Activated CD8-positive, alpha-beta memory T cell treated with anti-CD3 and anti-CD28 coated beads for 1 hour (primary cell): ENCODE measurements around the gene L3MBTL4.

Source experiments
- DNase-seq, 2 donors: peaks; one replicate each; pipeline ENCODE4 v3.0.0-alpha.2; 2020; ENCODE audit warnings: low read depth in 1 of 2; ENCODE audit errors: extremely low read depth in 1 of 2

L3MBTL4 gene

GRCh38 chr18:6009756-6010155 lies 405.0 kb downstream of the L3MBTL4 start:
- no peak for DNase-seq

- no peak for DNase-seq
Observed at GRCh38 chr18:6004683-6005082, 410.0 kb downstream of the L3MBTL4 start.

- no peak for DNase-seq
Observed at GRCh38 chr18:6004119-6004518, 410.6 kb downstream of the L3MBTL4 start.

- DNase-seq, result no peak
Observed at GRCh38 chr18:6001867-6002266, 412.8 kb downstream of the L3MBTL4 start.

GRCh38 chr18:5998907-5999306 lies 415.8 kb downstream of the L3MBTL4 start:
- no peak for DNase-seq

- DNase-seq, result no peak
Observed at GRCh38 chr18:5998166-5998881, 416.4 kb downstream of the L3MBTL4 start.

GRCh38 chr18:5997361-5997760 lies 417.4 kb downstream of the L3MBTL4 start:
- no peak for DNase-seq

- no peak for DNase-seq
Observed at GRCh38 chr18:5995626-5996025, 419.1 kb downstream of the L3MBTL4 start.

GRCh38 chr18:5993938-5994337 lies 420.8 kb downstream of the L3MBTL4 start:
- no peak for DNase-seq

- no peak for DNase-seq
Observed at GRCh38 chr18:5992381-5992780, 422.3 kb downstream of the L3MBTL4 start.

- DNase-seq, result no peak
Observed at GRCh38 chr18:5987249-5987648, 427.5 kb downstream of the L3MBTL4 start.

- no peak for DNase-seq
Observed at GRCh38 chr18:5986257-5986931, 428.3 kb downstream of the L3MBTL4 start.

GRCh38 chr18:5984245-5984644 lies 430.5 kb downstream of the L3MBTL4 start:
- no peak for DNase-seq

- DNase-seq, result no peak
Observed at GRCh38 chr18:5983488-5983887, 431.2 kb downstream of the L3MBTL4 start.

- DNase-seq, result no peak
Observed at GRCh38 chr18:5982332-5982731, 432.4 kb downstream of the L3MBTL4 start.

GRCh38 chr18:5980721-5981120 lies 434.0 kb downstream of the L3MBTL4 start:
- no peak for DNase-seq

GRCh38 chr18:5979971-5980457 lies 434.7 kb downstream of the L3MBTL4 start:
- no peak for DNase-seq

- DNase-seq, result no peak
Observed at GRCh38 chr18:5979176-5979888, 435.4 kb downstream of the L3MBTL4 start.

- DNase-seq, result no peak
Observed at GRCh38 chr18:5977022-5977421, 437.7 kb downstream of the L3MBTL4 start.

- DNase-seq, result no peak
Observed at GRCh38 chr18:5975111-5976002, 439.4 kb downstream of the L3MBTL4 start.

GRCh38 chr18:5974696-5975095 lies 440.0 kb downstream of the L3MBTL4 start:
- DNase-seq, result no peak
